Superior temporal gyrus (tissue), 1 donor: ENCODE measurements around the gene CRLF1.

Experiments
- DNase-seq: peaks from one replicate; pipeline ENCODE4 v3.0.0-alpha.2; 2016; ENCODE audit errors: extremely low spot score

Gene CRLF1

GRCh38 chr19:18606281-18607225 is at the start of gene CRLF1:
CRLF1 (minus strand) TSS chr19:18606799; CDS start chr19:18606656, 143 bp downstream.
- no peak for DNase-seq

DNA sequence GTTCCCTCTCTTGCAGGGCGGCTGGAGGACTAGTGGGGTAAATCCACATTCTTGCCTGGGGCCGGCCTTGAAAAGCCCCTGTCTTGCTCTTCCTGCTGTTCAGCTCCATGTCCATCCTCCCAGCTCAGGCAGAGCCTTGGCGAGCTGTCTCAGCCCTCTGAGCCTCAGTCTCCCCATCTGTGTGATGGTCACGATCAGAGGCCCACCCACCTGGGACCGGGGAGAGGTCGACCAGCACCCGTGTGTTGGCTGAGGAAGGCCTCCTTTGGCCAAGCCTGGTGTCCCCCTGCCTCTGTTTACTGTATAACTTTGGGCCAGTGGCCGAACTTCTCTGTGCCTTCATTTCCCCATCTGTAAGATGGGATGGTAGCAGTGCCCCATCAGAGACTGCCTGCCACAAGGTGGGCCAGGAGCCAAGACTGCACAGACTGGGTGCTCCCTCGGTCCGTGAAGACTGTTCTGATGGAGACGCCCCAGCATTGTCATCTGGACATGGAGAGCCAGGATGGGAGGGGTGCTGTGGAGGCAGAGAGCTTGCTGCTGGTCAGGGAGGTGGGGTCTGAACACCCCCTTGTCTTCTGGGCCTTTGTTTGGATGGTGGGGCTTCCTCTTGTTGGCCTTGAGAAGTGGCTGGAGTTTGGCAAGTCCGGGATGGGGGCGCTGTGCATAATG is 48.7 kb upstream of the CRLF1 start:
- no peak for DNase-seq

DNA sequence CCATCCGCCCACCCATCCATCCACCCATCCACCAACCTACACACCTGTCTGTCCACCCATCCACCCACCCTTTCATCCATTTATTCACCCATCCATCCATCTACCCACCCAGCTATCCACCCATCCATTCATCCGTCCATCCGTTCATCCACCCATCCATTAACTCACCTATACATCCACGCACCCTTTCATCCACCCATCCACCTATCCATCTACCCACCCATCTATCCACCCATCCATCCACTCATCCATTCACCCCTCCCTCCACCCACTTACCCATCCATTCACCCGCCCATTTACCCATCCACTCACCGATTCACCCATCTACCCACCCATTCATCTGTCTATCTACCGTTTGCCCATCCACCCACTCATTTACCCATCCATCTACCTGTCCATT is 47.9 kb upstream of the CRLF1 start:
- DNase-seq = no peak

DNA sequence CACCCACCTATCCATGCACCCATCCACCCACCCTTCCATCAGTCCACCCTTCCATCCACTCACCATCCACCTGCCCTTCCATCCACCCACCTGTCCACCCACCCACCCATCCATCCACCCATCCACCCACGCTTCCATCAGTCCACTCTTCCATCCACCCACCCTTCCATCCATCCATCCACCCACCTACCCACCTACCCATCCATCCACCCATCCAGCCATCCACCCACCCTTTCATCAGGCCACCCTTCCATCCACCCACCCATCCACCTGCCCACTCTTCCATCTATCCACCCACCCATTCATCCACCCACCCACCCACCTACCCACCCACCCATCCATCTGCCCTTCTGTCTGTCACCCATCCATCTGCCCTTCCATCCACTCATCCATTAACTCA is 47.3 kb upstream of the CRLF1 start:
- no peak for DNase-seq

DNA sequence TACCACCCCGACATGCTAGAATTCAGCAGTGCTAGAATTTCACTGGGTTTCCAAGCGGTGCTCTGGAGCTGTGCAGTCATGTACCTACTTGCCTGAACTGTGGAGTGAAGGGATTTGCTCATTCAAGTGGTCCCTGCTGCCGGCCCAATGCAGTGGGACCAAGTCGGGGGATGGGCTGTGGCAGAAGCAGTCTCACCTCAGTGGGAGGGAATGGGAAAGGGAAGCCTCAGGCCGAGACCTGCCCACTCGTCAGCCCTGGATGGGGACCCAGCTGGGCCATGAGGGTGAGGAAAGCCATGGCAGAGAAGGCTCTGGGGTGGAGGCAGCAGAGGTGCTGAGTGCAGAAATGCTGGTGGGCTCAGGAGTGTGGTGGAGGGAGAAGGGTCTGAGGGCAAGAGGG is 45.1 kb upstream of the CRLF1 start:
- no peak for DNase-seq

- DNase-seq = no peak
Observed at GRCh38 chr19:18651300-18651699, 44.7 kb upstream of the CRLF1 start.

- DNase-seq = no peak
Observed at GRCh38 chr19:18650468-18651041, 44.0 kb upstream of the CRLF1 start.

DNA sequence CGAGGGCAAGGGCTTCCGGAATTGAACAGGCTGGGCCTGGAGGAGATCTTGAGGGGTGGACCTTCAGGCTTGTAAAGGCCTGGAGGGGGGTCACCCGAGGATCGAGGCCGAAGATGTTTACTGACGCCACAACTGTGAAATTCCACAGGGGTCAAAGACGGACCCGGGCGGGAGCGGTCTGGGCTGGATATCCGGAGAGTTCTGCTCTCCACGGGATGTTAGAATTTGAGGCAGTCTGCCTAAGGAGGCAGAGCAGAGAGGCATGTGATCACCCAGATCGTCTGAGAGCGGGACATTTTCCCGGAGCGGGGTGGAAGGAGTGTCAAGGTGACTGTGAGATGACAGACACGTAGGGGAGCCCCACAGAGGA is 43.4 kb upstream of the CRLF1 start:
- DNase-seq = no peak

DNA sequence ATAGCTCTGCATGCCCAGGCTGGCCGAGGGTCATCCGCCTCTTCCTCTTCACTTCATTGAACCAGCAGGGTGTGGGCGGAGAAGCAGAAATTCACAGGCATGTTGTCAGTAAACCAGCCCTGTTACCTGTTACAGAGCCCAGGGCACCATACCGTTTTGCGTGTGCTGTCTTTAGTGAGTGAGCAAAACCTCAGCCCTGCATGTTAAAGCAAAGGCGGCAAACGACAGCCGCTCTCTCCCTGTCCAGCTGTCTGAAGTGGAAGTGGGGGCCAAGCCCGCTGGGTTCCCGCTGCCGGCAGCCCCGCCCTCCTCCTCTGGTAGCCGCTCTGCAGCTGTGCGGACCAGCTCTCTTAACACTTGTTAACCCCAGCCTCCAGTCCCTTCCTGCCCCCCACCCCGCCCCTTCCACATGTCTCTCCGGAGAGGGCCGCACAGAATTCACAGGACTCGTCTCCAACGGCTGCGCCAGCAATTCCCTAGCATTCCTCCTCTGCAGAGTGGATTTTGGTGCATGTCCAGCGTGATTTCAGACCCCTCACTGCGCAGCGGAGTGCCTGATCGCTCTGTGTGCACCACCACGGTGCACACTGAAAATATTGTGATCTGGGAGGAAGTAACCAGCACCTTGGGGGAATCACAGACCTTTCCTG is 42.9 kb upstream of the CRLF1 start:
- no peak for DNase-seq

GRCh38 chr19:18648973-18649315 is 42.3 kb upstream of the CRLF1 start:
- no peak for DNase-seq

DNA sequence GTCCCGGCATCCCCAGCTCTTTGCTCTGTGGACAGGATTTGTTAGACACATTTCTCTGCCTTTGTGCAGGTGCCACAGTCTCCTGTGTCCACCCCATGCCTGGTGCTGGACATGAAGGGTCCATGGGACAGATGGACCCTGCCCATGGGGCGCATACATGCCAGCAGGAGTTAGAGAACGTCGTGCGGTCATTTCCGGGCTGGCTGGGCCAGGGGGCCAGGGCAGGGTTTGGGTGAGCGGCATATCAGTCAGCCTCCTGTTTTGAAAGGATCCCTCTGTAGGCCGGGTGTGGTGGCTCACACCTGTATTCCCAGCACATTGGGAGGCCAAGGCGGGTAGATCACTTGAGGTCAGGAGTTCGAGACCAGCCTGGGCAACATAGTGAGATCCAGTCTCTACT is 41.2 kb upstream of the CRLF1 start:
- DNase-seq = no peak

- DNase-seq = no peak
Observed at GRCh38 chr19:18647371-18647767, 40.8 kb upstream of the CRLF1 start.

DNA sequence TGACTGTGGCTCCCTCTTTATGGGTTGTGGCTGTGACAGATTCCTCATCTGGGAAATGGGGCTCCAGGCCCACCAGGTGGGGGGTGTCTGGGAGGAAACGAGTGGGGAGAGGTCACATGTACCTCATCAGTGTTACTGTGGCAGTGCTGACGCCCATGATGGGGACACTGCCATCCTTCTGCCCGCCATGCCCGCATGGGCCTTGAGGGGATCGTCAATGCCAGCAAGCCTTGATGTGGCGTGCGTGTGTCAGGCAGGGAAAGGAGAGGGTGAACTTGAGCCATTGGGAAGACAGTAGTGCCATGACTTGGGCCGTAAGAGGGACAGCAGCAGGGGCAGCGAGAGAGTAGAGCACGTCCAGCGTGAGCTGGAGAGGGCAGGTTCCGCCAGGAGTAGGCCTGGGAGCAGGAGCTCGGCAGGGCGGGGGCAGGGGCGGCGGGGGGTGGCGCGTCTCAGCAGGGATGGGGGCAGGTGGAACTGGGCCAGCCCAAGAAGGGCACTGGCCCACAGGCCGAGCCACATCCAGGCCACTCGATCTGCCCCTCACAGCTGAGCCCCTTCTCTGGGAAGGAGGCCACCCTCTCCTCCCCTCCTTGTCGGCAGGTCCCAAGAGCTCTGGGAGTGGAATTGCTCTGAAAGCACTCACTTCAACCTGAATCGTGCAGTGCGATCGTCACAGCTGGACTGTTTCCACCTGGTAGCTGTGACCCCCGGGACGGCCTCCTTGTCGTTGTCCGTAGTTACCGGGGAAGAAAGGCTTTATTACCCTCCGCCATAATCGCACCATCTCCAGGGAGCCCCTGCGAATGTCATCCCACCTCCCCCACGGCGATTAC is 40.2 kb upstream of the CRLF1 start:
- DNase-seq = no peak

GRCh38 chr19:18645035-18645511 is 38.5 kb upstream of the CRLF1 start:
- DNase-seq = peak; percentile 51

GRCh38 chr19:18644196-18645034 is 37.8 kb upstream of the CRLF1 start:
- peak; percentile 47 for DNase-seq

- DNase-seq = no peak
Observed at GRCh38 chr19:18639706-18640243, 33.2 kb upstream of the CRLF1 start.

DNA sequence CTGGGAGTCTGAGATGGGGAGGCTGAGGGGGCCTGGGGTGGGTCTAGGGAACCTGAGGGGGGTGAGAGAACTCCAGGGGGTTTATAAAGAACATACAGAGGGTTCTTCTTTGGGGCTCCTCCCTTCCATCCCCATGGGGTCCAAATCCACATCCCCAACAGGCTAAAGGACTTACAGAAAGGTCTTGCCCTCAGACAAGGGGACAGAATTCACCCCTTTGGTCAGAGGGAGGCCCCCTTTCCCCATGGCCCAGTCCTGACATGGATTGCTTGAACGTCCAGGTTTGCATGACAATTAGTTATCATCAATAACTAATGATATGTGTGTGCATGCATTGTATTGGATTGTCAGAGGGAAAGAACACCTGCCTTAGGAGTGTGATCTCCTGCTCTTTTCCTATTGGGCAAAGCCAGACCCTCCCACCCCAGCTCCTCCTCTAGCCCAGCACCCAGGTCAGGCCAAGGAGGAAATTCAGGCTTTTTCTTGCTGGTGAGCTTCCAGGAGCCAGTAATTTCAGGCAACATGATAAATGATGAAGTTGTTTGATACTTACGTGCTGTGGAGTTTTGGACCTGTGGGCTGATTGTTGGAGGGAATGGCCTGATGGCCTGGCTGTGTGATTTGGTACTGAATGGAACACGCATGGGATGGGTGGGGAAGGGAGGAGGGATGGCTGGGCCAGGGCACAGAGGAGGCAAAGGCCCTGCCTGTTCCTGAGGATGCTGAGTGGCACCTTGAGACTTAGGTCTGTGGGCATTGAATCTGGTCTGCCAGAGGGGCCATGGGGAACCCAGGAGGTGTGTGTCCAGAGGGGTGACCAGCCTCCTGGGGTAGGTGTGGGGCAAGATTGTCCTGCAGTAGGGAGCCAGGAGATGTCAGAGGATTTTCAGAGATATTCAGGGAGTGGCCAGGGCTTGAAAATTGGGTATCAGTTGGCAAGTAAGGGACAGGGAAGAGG is 31.4 kb upstream of the CRLF1 start:
- no peak for DNase-seq

DNA sequence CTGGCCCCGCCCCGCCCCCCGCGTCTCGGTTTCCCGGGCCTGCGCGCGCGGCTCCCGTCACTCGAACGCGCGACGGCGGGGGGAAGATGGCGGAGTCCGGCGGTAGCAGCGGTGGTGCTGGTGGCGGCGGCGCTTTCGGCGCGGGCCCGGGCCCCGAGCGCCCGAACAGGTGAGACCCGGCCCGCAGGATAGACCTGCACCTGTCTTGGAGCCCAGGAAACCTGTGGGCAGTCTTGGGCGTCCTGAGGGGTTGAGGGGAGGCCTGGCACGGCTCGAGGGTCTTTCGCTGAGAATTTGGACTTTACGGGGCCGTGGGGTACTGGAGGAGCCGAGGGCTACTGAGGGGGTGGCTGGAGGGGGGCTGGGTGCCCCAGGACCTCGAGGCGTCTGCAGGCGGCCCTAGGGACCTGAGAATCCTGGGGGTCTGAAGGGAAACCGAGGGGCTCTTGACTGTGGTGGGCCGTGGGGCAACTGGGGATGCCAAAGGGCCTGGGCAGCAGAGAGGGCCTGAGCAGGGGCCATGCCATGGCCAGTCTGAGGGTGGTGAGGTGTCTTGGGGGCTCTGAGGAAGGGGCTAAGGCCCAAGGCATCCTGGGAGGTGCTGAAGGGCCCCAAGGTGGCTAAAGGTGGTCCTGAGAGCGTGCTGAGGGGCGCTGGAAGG is 30.5 kb upstream of the CRLF1 start, which contains the start of gene KLHL26:
TSS of gene KLHL26 (plus strand) at position 60 of the 661 bp plus-strand sequence. CDS start at position 87, 27 bp downstream.
- no peak for DNase-seq
